Activated CD4-positive, alpha-beta T cell treated with anti-CD3 and anti-CD28 coated beads for 24 hours (primary cell): Measurements from ENCODE around the gene PLEKHS1.
"Not testable (repeated sequence)": the region's sequence is repeated elsewhere in the genome, so short reads cannot be mapped to it uniquely, and the experiment has no call there.

Experiments
- DNase-seq, 2 donors: peaks; one replicate each; pipeline ENCODE4 v3.0.0-alpha.2; 2020; ENCODE audit warnings: low read depth in 2 of 2

The PLEKHS1 gene

GRCh38 chr10:113740850-113741249, 10.6 kb upstream of the PLEKHS1 start:
- no peak for DNase-seq

- DNase-seq: no peak
These were observed 9.0 kb upstream of the PLEKHS1 start for GRCh38 chr10:113742466-113742865.

- DNase-seq: no peak
These were observed 7.9 kb upstream of the PLEKHS1 start for GRCh38 chr10:113743594-113743993.

- no peak for DNase-seq
These were observed 6.1 kb upstream of the PLEKHS1 start for GRCh38 chr10:113745374-113745773.

GRCh38 chr10:113746217-113746957, 5.1 kb upstream of the PLEKHS1 start:
- DNase-seq: no peak

GRCh38 chr10:113752553-113752952, 1.1 kb downstream of the PLEKHS1 start:
- DNase-seq: no peak

- DNase-seq: no peak
These were observed 1.7 kb downstream of the PLEKHS1 start for GRCh38 chr10:113753020-113753692.

GRCh38 chr10:113754125-113754524, 2.6 kb downstream of the PLEKHS1 start:
- no peak for DNase-seq

GRCh38 chr10:113754768-113755167, 3.3 kb downstream of the PLEKHS1 start:
- no peak for DNase-seq

GRCh38 chr10:113756940-113757543, 5.6 kb downstream of the PLEKHS1 start:
- no peak for DNase-seq

GRCh38 chr10:113762083-113762482, 10.6 kb downstream of the PLEKHS1 start:
- no peak for DNase-seq

- DNase-seq: no peak
These were observed 13.1 kb downstream of the PLEKHS1 start for GRCh38 chr10:113764582-113764981.

- DNase-seq: no peak
These were observed 14.4 kb downstream of the PLEKHS1 start for GRCh38 chr10:113765910-113766309.

- no peak for DNase-seq
These were observed 15.7 kb downstream of the PLEKHS1 start for GRCh38 chr10:113767222-113767621.

- DNase-seq: no peak
These were observed 18.9 kb downstream of the PLEKHS1 start for GRCh38 chr10:113770346-113770745.

- not testable (repeated sequence) for DNase-seq
These were observed 19.6 kb downstream of the PLEKHS1 start for GRCh38 chr10:113771131-113771530.

GRCh38 chr10:113775686-113776294, 24.3 kb downstream of the PLEKHS1 start:
- DNase-seq: no peak

- no peak for DNase-seq
These were observed 25.1 kb downstream of the PLEKHS1 start for GRCh38 chr10:113776553-113776952.

- no peak for DNase-seq
These were observed 29.3 kb downstream of the PLEKHS1 start for GRCh38 chr10:113780681-113781250.

GRCh38 chr10:113782367-113782766, 30.9 kb downstream of the PLEKHS1 start:
- no peak for DNase-seq

GRCh38 chr10:113782986-113783704, 31.7 kb downstream of the PLEKHS1 start:
- no peak for DNase-seq
